HG03159 (cell line): ENCODE data around the gene NEURL3.
"Not testable (repeated sequence)": the region's sequence is repeated elsewhere in the genome, so short reads cannot be mapped to it uniquely, and the experiment has no call there.

Experiments used
- ATAC-seq: cut with Tn5 transposase; IDR thresholded peaks from one replicate; pipeline ENCODE4 v1.9.1; 2021; ENCODE audit warnings: mild to moderate bottlenecking, moderate library complexity; ENCODE audit not compliant: unreplicated experiment

Gene NEURL3

DNA sequence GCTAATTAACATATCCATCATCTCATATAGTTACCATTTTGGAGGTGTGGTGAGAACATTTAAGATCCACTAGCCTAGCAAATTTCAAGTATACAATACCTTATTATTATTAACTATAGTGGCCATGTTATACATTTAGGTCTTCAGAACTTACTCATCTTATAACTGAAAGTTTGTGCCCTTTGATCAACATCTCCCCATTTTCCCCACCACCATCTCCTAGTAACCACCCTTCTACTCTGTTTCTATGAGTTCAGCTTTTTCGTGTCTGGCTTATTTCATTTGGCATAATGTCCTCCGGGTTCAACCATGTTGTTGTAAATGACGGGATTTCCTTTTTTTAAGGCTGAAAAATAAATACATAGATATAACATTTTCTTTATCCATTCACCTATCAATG is 15.9 kb downstream of the NEURL3 start:
- no peak for ATAC-seq

DNA sequence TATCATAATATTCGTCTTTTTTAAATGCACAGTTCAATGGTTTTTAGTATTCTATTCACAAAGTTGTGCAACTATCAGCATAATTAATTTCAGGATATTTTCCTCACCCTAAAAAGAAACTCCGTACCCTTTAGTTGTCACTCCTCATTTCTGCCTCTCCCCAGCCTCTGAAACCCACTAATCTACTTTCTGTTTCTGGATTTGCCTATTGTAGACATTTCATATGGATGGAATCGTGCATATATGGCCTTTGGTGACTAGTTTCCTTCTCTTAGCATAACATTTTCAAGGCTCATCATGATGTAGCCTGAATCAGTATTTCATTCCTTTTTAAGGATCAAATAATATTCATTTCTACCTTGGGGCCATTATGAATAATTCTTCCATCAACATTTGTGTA is 18.5 kb downstream of the NEURL3 start:
- ATAC-seq: no peak

DNA sequence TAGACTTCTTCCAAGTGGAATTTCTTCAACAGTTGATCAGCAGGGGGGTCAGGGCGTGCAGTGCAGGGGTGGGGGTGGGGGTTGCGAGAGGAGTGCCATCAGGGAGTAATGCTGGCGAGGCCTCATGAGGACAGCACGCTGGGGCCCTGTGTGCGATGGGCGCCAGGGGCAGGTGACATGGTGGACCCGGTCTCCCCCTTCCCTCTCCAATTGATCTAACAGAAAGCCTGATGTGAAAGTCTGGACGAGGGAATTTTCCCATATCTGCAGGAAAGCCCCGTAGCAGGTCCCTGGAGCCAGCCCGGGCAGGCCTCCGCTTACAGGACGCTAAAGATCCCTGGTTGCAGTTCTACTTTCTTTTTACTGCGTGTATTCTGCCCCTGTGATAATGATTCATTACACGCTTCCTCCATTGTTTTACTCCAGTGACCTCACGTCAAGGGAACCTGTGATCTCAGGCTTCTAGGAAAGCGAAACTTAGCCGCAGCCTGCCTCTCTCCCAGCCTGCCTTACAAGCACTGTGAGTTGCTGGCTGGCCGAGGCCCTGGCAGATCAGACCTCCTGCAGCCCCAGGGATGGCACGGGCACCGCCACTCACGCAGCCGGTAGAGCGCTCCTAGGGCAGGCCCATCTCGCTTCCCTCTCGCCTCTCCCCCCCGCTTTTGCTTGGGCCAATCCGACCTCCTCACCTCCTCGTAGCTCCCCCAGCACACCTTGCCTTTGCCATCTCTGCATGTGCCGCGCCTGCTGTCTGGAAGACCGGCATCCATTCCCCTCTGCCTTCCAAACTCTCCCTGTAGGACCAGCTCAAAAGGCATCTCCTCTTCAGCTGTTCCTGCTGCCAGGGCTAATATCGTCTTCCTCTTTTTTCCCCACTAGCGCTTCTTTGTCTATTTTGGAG is 19.2 kb downstream of the NEURL3 start:
- peak; percentile 91 for ATAC-seq

DNA sequence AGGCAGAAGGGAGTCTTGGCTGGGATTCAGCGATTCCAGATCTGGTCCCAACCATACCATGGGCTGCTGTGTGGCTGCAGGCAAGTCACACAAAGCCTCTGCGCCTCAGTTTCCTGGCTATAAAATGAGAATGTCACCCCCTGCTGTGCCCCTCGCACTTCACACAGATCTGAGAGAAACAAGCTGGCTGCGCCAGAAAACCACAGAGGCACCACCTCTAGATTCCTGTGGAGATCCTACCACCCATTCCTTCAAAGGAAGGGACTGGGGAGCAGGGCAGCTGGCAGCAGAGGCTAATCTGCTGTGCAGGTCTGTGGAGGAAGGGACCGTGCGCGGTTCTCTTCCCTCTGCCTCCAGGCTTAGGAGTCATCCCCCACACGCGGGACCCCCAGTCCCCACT is 19.8 kb downstream of the NEURL3 start:
- ATAC-seq: no peak

DNA sequence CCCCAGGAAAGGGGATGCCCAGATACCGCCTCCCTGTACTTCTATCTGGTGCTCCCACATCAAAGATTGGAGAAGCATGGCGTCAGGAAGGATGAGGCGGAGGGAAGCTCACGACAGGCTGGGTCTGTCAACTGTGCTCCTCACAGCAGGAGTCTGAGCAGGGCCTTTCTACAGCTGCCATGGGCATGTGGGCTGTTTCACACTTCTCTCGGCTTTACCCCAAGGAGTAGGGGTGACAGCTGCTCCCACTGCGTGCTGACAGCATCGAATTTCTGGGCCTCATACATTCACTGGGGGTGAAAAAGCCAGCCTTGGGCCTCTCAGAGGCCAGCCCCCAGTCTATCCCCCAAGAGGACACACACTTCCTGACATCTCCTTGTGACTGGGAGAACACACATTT is 21.1 kb downstream of the NEURL3 start:
- no peak for ATAC-seq

DNA sequence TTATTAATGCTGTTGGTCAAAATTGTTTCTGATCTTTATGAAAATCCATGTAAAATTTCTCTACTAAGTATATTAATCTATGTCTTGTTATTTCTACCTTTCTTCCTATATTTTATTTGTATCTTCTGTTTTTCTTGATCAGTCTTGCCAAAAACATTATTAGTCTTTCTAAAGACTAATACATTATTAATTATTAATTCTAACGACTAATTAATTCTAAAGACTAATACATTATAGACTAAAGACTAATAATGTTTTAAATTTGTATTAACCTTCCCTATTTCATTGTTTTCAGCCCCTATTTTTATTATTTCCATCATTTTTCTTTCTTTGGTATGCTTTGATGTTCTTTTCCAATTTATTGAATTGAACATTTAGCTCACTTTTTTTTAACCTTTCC is 27.7 kb downstream of the NEURL3 start:
- ATAC-seq: no peak

DNA sequence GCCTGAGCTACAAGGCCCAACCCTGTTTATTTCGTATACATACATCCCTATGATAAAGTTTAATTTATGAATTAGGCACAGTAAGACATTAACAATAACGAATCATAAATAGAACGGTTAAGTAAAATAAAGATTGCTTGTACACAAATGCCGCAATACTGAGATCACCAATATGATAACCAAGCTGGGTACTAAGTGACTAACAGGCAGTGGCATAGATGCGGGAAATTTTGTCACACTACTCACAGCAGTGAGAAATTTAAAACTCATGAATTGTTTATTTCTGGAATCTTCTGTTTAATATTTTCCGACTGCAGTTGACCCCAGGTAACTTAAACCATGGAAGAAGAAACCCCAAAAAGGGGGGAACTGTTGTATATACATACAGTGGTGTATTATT is 33.4 kb downstream of the NEURL3 start:
- ATAC-seq: no peak

DNA sequence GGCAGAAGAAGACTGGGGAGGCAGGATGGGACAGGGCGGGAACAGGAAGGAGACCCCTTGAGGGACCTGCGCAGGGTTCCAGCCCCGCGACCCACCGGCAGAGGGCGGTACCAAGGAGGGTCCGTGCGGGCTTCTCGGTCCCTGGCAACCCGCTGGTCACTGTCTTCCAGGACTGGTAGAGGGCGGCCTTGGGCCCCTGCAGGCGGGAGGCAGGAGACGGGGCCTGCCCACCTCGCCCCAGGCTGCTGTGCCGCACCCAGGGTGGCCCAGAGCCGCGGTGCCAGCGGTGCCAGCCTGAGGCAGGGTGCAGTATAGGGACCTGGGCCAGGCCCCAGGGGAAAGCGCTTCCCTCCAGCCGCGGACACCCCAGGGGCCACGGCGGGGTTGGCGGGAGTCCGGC is 34.5 kb downstream of the NEURL3 start:
- peak; percentile 52 for ATAC-seq

DNA sequence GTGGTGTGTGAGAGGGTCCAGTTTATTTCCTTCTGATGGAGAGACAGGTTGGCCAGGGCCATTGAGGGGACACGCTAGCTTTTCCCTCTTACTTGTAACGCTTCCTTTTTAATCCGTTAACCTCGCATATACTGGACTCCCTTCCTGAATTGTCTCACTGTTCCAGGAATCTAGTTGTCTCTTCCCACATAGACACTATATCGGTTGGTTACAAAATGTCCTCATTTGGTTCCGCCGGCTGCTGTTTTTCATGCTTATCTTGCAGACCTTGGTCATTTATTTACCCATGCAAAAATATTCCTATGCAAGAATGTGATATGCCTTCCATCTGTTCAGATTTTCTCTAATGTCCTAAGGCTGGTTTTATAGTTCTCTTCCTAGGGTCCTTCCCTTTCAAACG is 35.0 kb downstream of the NEURL3 start:
- ATAC-seq: no peak

DNA sequence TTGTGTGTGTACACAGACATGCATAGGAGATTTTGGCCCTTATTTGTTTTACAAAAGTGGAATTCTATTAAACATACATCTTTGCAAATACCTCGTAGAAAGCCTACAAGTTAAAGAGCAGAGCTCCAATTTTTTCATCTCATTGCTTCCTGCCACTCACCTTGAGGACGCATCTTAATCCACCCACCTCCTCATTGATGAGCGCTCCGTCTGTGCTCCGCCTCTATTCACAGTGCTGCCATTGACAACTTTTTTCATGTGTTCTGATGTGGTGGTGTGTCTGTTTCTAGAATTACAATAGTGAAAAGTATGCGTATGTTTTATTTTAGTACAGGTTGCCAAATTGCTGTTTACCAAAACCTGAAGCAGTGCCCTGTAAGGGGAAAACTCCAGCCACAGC is 36.3 kb downstream of the NEURL3 start:
- no peak for ATAC-seq

DNA sequence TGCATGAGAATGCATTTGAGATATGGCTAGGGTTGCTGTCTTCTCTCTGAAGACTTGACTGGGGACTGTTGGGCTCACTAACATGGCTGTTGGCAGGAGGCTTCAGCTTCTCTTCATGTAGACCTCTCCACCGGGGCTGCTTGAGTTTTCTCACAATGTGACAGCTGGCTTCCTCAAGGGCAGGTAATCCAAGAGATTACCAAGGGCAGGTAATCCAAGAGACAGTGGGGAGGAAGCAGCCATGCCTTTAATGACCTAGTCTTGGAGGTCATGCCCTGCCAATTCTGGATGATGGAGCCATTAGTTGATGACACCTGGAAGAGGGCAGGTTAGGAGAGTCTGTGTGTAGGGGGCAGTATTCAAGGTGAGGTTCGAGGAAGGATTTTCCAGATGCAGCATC is 40.5 kb downstream of the NEURL3 start:
- ATAC-seq: no peak

DNA sequence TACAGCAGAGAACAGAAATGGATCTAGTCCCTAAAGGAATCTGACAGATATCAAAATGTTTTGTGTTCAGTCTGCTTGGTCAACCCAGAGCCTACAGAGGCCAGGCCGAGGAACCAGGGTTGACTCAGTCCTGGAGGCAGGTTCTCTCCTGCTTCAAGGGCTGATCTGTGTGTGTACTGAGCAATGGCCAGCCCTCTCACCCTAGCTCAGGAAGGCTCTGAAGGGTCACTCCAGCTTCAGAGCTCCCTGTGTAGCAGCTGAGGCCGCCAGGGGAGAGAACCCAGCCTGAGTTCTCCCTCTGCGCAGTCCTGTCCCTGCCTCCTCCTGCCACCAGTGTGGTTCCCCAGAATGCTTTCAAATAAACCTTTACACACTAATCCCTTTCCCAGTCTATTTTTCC is 41.1 kb downstream of the NEURL3 start:
- ATAC-seq: no peak

DNA sequence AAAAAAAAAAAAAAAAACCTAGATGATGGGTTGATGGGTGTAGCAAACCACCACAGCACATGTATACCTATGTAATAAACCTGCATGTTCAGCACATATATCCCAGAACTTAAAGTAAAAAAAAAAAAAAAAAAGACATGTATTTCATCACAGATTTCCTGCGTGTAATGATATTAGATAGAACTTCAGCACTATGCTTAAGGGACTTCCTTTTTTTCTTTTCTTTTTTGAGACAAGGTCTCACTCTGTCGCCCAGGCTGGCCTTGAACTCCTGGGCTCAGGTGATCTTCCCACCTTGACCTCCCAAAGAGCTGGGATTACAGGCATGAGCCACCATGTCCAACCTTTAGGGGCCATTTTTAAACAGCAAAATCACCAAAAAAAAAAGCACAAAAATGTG is 42.0 kb downstream of the NEURL3 start:
- no peak for ATAC-seq

DNA sequence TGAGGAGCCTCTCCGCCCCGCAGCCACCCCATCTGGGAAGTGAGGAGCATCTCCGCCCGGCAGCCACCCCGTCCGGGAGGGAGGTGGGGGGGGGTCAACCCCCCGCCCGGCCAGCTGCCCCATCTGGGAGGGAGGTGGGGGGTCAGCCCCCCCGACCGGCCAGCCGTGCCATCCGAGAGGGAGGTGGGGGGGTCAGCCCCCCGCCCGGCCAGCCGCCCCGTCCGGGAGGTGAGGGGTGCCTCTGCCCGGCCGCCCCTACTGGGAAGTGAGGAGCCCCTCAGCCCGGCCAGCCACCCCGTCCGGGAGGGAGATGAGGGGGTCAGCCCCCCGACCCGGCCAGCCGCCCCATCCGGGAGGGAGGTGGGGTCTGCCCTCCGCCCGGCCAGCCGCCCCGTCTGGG is 43.5 kb downstream of the NEURL3 start:
- not testable (repeated sequence) for ATAC-seq

DNA sequence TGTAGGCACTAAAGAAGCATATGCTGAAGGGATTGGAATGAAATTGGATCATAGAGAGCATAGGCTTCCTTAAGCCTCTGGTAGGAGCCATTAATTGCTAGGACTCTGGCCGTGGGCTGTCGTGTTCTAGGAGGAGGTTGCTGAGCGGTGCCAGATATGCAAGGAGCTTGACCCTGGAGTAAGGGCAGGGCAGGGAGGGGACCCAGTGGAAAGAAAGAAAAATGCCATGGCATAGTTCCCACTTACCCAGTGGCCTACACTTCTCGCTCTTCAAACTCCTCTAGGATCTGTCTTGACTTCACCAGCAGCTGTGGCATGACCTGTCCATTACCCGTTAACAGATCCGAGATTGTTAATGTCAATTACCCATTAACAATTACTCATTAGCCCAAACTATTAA is 53.1 kb downstream of the NEURL3 start:
- no peak for ATAC-seq

DNA sequence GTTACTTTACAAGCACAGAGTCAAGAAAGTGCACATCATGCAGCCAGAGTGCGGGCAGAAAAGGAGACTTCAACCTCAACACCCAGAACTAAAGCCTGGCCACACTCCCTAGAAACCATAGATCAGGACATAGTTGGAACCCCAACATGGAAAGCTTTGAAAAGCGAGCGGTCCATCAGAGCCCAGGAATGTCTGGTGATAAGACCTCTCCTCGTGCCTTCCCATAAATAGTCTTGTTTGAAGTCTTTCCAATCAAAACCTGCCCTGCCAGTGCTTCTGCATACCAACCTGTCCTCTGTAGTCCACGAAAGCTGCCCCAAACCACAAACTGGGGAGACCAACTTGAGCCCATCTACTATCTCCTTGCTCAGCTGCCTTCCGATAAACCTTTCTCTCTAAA is 55.5 kb downstream of the NEURL3 start:
- ATAC-seq: no peak

DNA sequence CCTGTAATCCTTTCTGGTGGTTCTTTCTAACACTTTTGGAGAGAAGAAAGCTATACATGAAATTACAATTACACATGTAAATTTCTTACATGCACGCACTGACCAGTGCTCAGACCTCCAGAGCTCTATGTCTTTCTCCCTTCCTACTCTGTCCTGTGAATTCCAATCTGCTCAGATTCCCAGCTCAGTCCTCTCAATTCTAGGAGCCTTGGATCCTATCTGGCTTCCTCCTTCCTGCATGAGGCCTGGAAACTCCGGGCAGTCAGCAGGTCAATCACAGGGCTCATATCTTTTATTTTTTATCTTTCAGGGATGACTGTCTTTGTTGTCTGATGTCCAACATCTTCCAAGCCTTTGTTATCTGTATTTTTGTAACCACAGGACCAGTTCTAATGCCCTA is 56.0 kb downstream of the NEURL3 start:
- ATAC-seq: no peak

DNA sequence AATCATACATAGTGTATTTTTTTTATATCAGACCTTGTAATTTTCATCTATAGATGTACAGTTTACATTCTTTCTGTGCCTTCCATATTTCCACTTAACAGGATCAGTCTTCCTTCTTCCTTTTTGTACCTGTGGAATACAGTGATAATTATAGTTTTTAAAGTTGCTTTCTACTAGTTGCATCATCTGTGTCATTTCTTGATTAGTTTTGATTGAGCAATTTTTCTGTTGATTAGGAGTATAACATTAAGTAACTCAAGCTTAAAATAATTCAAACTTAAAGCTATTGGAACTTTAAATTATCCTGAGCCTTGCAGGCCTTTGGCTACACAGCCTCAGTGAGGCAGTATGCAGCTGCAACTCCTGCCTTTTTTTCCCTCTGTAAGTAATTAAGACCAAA is 57.4 kb downstream of the NEURL3 start:
- no peak for ATAC-seq
